NT2/D1 (cell line): Measurements from ENCODE around the gene NIBAN1.

ENCODE experiments used
- DNase-seq: peaks from one replicate; pipeline ENCODE4 v3.0.0-alpha.2; 2011; ENCODE audit warnings: low read depth, low spot score
- H3K27me3 ChIP-seq: 2 replicates; pipeline ENCODE4 v1.6.0; 2011; ENCODE audit warnings: mild to moderate bottlenecking; ENCODE audit not compliant: insufficient read length, insufficient read depth
- H3K36me3 ChIP-seq: 2 replicates; pipeline ENCODE4 v1.6.1; 2011; ENCODE audit warnings: mild to moderate bottlenecking, low read length, mixed read lengths; ENCODE audit not compliant: insufficient read depth, insufficient read length
- H3K4me1 ChIP-seq: 2 replicates; pipeline ENCODE4 v1.5.1; 2011; ENCODE audit not compliant: insufficient read depth, insufficient read length
- H3K4me3 ChIP-seq: 2 replicates; pipeline ENCODE4 v1.5.1; 2011; ENCODE audit warnings: low read depth; ENCODE audit not compliant: insufficient read length
- H3K9ac ChIP-seq: 2 replicates; pipeline ENCODE4 v1.6.0; 2011; ENCODE audit warnings: low read depth; ENCODE audit not compliant: insufficient read length
- H3K9me3 ChIP-seq: 2 replicates; pipeline ENCODE4 v1.5.1; 2011; ENCODE audit warnings: mild to moderate bottlenecking, low read length; ENCODE audit not compliant: insufficient read depth
- SUZ12 ChIP-seq: IDR thresholded peaks from 2 replicates; pipeline ENCODE4 v1.6.1; 2011; ENCODE audit not compliant: insufficient read length, insufficient read depth; ENCODE audit errors: extremely low read depth
- YY1 ChIP-seq: IDR thresholded peaks from 2 replicates; pipeline ENCODE4 v1.6.1; 2011; ENCODE audit not compliant: insufficient read length, insufficient read depth
- ZNF274 ChIP-seq: IDR thresholded peaks from 2 replicates; pipeline ENCODE4 v1.6.1; 2011; ENCODE audit warnings: mild to moderate bottlenecking, low read depth, low read length

The NIBAN1 gene

DNA sequence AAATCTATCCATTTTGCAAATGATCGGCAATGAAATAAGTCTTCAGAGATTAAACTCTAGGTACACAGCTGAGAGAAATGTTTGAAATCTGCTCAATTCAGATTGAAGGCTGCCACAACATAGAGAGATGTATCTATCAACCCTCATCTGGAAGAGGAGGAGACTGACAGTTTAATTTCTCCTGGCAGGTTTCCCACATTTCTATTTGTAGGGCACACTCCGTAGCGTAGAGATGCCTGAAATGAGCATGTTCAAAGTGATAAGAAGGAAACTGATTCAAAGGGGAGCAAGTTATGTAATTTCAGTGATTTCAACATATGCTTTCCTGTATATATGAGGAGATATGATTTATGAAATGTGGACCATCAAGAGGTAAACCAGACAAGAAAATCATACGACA is 44.1 kb downstream of the NIBAN1 start:
- Histone ChIP-seq H3K9ac (no peak overlapping the region), H3K36me3 (no peaks in the 10 kb centered on the region), H3K9me3 (no peaks in the 10 kb centered on the region), H3K27me3 (no peaks in the 10 kb centered on the region), H3K4me3 (no peak overlapping the region), H3K4me1 (no peaks in the 10 kb centered on the region)
- DNase-seq, result no peak
- TF ChIP-seq YY1, result no peak
- TF ChIP-seq ZNF274, result no peak
- TF ChIP-seq SUZ12, result no peak

DNA sequence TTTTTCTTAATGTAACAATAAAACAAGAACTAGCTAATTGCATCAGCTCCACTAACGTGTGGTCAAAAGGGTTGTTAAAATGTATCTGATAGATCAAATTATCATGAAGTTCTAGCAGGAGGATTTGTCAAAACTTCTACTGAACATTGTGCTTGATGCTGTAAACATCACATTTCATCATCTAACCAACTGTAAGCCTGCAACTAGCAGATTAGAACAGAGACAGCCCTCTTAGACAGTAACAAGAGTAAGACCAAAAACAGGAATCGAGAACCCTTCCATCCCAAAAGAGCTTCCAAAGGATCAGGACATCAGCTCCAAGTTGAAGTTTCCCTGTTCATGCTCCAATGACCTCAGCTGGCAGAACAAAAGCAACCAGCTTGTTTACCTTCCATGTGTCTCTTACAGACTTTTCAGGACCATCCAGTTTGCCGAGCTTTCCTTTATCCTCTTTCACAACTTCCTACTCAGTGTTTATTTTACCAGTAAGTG is 44.6 kb downstream of the NIBAN1 start:
- no peak overlapping the region for H3K4me3 ChIP-seq
- H3K27me3 ChIP-seq, result no peaks in the 10 kb centered on the region
- H3K9ac ChIP-seq, result no peak overlapping the region
- TF ChIP-seq YY1 (no peak), ZNF274 (no peak), SUZ12 (no peak)
- no peaks in the 10 kb centered on the region for H3K4me1 ChIP-seq
- DNase-seq, result no peak
- H3K9me3 ChIP-seq, result no peaks in the 10 kb centered on the region
- no peaks in the 10 kb centered on the region for H3K36me3 ChIP-seq

DNA sequence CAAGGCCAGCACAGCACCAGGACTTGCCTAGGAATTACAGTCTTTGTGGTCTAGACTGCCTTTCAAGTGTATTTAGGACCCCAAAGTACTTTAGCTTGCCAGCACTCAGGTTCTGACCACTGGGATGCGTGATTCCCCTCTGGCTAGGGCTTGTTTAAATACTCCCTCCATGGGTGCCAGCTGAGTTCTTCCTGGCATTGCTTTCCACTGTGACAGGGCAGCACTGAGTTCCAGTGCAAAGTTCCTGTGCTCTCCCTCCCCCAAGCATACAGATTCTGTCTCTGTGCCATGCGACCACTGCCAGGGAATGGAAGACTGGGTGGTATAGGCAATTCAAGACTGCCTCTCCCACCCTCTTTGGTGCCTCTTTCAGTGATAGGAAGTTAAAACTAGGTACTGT is 45.9 kb downstream of the NIBAN1 start:
- Histone ChIP-seq H3K9me3 (no peaks in the 10 kb centered on the region), H3K4me1 (no peaks in the 10 kb centered on the region), H3K36me3 (no peaks in the 10 kb centered on the region), H3K4me3 (no peak overlapping the region), H3K27me3 (no peaks in the 10 kb centered on the region), H3K9ac (no peak overlapping the region)
- TF ChIP-seq SUZ12, result no peak
- no peak for TF ChIP-seq ZNF274
- no peak for TF ChIP-seq YY1
- no peak for DNase-seq
